Epithelial cell of prostate (primary cell): Measurements from ENCODE around the gene RRP36.
A peak's percentile ranks its signal among the peaks of the same experiment; 100 is the strongest.
"Not testable (repeated sequence)": the region's sequence is repeated elsewhere in the genome, so short reads cannot be mapped to it uniquely, and the experiment has no call there.

Experiments
- DNase-seq: peaks from one replicate; pipeline ENCODE4 v3.0.0-alpha.2; 2011; ENCODE audit warnings: low read depth, low spot score
- H3K27ac ChIP-seq: fragments of 450-650 bp; 2 replicates; pipeline ENCODE4 v1.5.1; 2017; ENCODE audit warnings: mild to moderate bottlenecking

The RRP36 gene

GRCh38 chr6:43035495-43036194 lies 14.2 kb downstream of the RRP36 start:
- H3K27ac ChIP-seq = no peak overlapping the region
- no peak for DNase-seq

GRCh38 chr6:43036712-43037111 lies 15.3 kb downstream of the RRP36 start:
- no peak for DNase-seq
- H3K27ac ChIP-seq = no peak overlapping the region

- H3K27ac ChIP-seq = no peak overlapping the region
- DNase-seq = no peak
These were observed 15.8 kb downstream of the RRP36 start for GRCh38 chr6:43037197-43037596.

- no peak for DNase-seq
- no peak overlapping the region for H3K27ac ChIP-seq
These were observed 16.3 kb downstream of the RRP36 start for GRCh38 chr6:43037706-43038105.

GRCh38 chr6:43038727-43039126 lies 17.3 kb downstream of the RRP36 start:
- no peak for DNase-seq
- H3K27ac ChIP-seq = no peak overlapping the region

- no peak for DNase-seq
- no peak overlapping the region for H3K27ac ChIP-seq
These were observed 19.3 kb downstream of the RRP36 start for GRCh38 chr6:43040542-43041257.

- DNase-seq, H3K27ac ChIP-seq: not testable (repeated sequence)
These were observed 20.1 kb downstream of the RRP36 start for GRCh38 chr6:43041475-43041874.

GRCh38 chr6:43043310-43043709 lies 21.9 kb downstream of the RRP36 start:
- no peak overlapping the region for H3K27ac ChIP-seq
- no peak for DNase-seq

GRCh38 chr6:43045371-43045930 lies 24.0 kb downstream of the RRP36 start:
- H3K27ac ChIP-seq = no peak overlapping the region
- DNase-seq = no peak

- no peak for DNase-seq
- H3K27ac ChIP-seq = no peak overlapping the region
These were observed 26.6 kb downstream of the RRP36 start for GRCh38 chr6:43047998-43048397.

GRCh38 chr6:43050981-43051380 lies 29.6 kb downstream of the RRP36 start:
- H3K27ac ChIP-seq = no peak overlapping the region
- no peak for DNase-seq

GRCh38 chr6:43052225-43052841 lies 30.9 kb downstream of the RRP36 start:
- no peak for DNase-seq
- no peak overlapping the region for H3K27ac ChIP-seq

- no peak for DNase-seq
- peak overlapping the region; percentile 78 for H3K27ac ChIP-seq
These were observed 31.6 kb downstream of the RRP36 start for GRCh38 chr6:43052842-43053544.

GRCh38 chr6:43053545-43054205 lies 32.3 kb downstream of the RRP36 start, which contains the start of gene CUL7:
Gene CUL7, minus strand, starts transcription at chr6:43053851. Its CDS starts 1,063 bp downstream, at chr6:43052788.
- H3K27ac ChIP-seq = peak within 1 kb of the TSS; percentile 78
- DNase-seq = peak; percentile 63

- peak overlapping the region; percentile 78 for H3K27ac ChIP-seq
These were observed 33.0 kb downstream of the RRP36 start for GRCh38 chr6:43054206-43054943.

GRCh38 chr6:43055966-43056365 lies 34.5 kb downstream of the RRP36 start:
- peak overlapping the region; percentile 78 for H3K27ac ChIP-seq
- no peak for DNase-seq

More at GRCh38 chr6:43054206-43054943, 33.0 kb downstream of the RRP36 start:
- DNase-seq = no peak

GRCh38 chr6:43058531-43058930 lies 37.1 kb downstream of the RRP36 start:
- DNase-seq = no peak
- H3K27ac ChIP-seq = peak overlapping the region; percentile 75

GRCh38 chr6:43059168-43060033 lies 38.0 kb downstream of the RRP36 start, which contains the start of the genes KLC4 and MRPL2:
Gene KLC4, plus strand, starts transcription at chr6:43059631. Its CDS starts 1,705 bp downstream, at chr6:43061336.
Gene MRPL2, minus strand, starts transcription at chr6:43059434. Its CDS starts 53 bp downstream, at chr6:43059381.
- H3K27ac ChIP-seq = peak within 1 kb of the TSS; percentile 75
- peak; percentile 92 for DNase-seq
